Measurements from ENCODE around the gene ARMC8. TPM values are rescaled to one million over a fixed set of nuclear protein-coding genes. Genes with fewer than 3 reads are reported as not detected.

ARMC8 gene
- total RNA-seq, 1 donor from 2014 or later: 23.4 TPM

GRCh38 chr3:138327831-138328230 is 140.7 kb downstream of the ARMC8 start:
- intact Hi-C loops (cut with DNase I): loop anchor here (5.0 kb wide), 2 partner anchors 141 to 594 kb away; partner anchors contain the start of gene ARMC8
- TF ChIP-seq CTCF (IDR thresholded peaks at IDR 0.05): no peak
- DNase-seq (ENCODE audit: low spot score in 2 of 2): no peak

GRCh38 chr3:138328341-138328740 is 141.2 kb downstream of the ARMC8 start:
- DNase-seq (ENCODE audit: low spot score in 2 of 2): no peak
- Histone ChIP-seq H3K4me1 (peaks cover 3 to 6% of the 10 kb centered on the region in 2 donors), H3K36me3 (no peaks in the 10 kb centered on the region), H3K27ac (no peak overlapping the region), H3K9me3 (no peaks in the 10 kb centered on the region), H3K4me3 (no peak overlapping the region), H3K27me3 (no peaks in the 10 kb centered on the region)
- intact Hi-C loops (cut with DNase I): loop anchor here (5.0 kb wide), 2 partner anchors 141 to 594 kb away; partner anchors contain the start of gene ARMC8
- TF ChIP-seq CTCF (IDR thresholded peaks at IDR 0.05): no peak

More at GRCh38 chr3:138327831-138328230, 140.7 kb downstream of the ARMC8 start:
- no peaks in the 10 kb centered on the region for H3K27me3 ChIP-seq
- no peaks in the 10 kb centered on the region for H3K9me3 ChIP-seq
- no peak overlapping the region for H3K27ac ChIP-seq
- H3K4me1 ChIP-seq: peaks cover 3 to 6% of the 10 kb centered on the region in 2 donors
- no peaks in the 10 kb centered on the region for H3K36me3 ChIP-seq
- no peak overlapping the region for H3K4me3 ChIP-seq

- Histone ChIP-seq H3K9me3 (no peaks in the 10 kb centered on the region), H3K36me3 (no peaks in the 10 kb centered on the region), H3K4me1 (peaks cover 3 to 6% of the 10 kb centered on the region in 2 donors), H3K27ac (peak within 1 kb of the TSS; percentile 2 to 29), H3K27me3 (no peaks in the 10 kb centered on the region), H3K4me3 (peak within 1 kb of the TSS; percentile 51 to 76)
- intact Hi-C loops (cut with DNase I): loop anchor here (1.0 to 5.0 kb wide), 3 partner anchors 19 to 593 kb away; partner anchors contain the start of genes ARMC8 and MRAS
- peak; percentile 53 to 93 for DNase-seq (ENCODE audit: low spot score in 2 of 2)
- TF ChIP-seq CTCF (IDR thresholded peaks at IDR 0.05): peak in 2 of 3 experiments; percentile 49 to 68
Measured at GRCh38 chr3:138329127-138329983, 142.3 kb downstream of the ARMC8 start, which contains the start of gene NME9. Gene NME9, minus strand, starts transcription at chr3:138329851. Its CDS starts 516 bp downstream, at chr3:138329335.

GRCh38 chr3:138329984-138330293 is 142.8 kb downstream of the ARMC8 start:
- no peak for TF ChIP-seq CTCF (IDR thresholded peaks at IDR 0.05)
- H3K9me3 ChIP-seq: no peaks in the 10 kb centered on the region
- peak overlapping the region; percentile 2 for H3K27ac ChIP-seq
- intact Hi-C loops (cut with DNase I): loop anchor here (1.0 to 5.0 kb wide), 5 partner anchors 18 to 592 kb away; partner anchors contain the start of genes ARMC8, DZIP1L and MRAS
- no peaks in the 10 kb centered on the region for H3K27me3 ChIP-seq
- H3K4me3 ChIP-seq: peak overlapping the region; percentile 51 to 76
- DNase-seq (ENCODE audit: low spot score in 2 of 2): no peak
- H3K36me3 ChIP-seq: no peaks in the 10 kb centered on the region
- peaks cover 3 to 6% of the 10 kb centered on the region in 2 donors for H3K4me1 ChIP-seq

- intact Hi-C loops (cut with DNase I): loop anchor here (5.0 kb wide), 2 partner anchors 86 to 214 kb away; partner anchors contain the start of gene DZIP1L
Measured at GRCh38 chr3:138331143-138331894, 144.2 kb downstream of the ARMC8 start.

More at GRCh38 chr3:138331143-138331894, 144.2 kb downstream of the ARMC8 start:
- no peak for DNase-seq (ENCODE audit: low spot score in 2 of 2)
- Histone ChIP-seq H3K9me3 (no peaks in the 10 kb centered on the region), H3K4me3 (no peak overlapping the region), H3K27me3 (no peaks in the 10 kb centered on the region), H3K27ac (no peak overlapping the region), H3K4me1 (peaks cover 3 to 6% of the 10 kb centered on the region in 2 donors), H3K36me3 (no peaks in the 10 kb centered on the region)
- TF ChIP-seq CTCF (IDR thresholded peaks at IDR 0.05): peak in 1 of 3 experiments; percentile 10
